Keratinocyte (primary cell): ENCODE results near the gene TLR10. TPM values are rescaled to one million over a fixed set of nuclear protein-coding genes. Genes with fewer than 3 reads are reported as not detected.

Experiments used
- DNase-seq: peaks from one replicate; pipeline ENCODE4 v3.0.0-alpha.2; 2011; ENCODE audit warnings: low read depth, missing footprints, low spot score
- FAIRE-seq: peaks from 2 replicates; lab custom pipeline; 2011; peaks lifted over from hg19 to GRCh38; lab: Jason Lieb, UNC
- H2AFZ ChIP-seq: 2 replicates; pipeline ENCODE4 v1.6.0; 2012; ENCODE audit warnings: low read length, control low read depth, inconsistent platforms; ENCODE audit not compliant: control insufficient read depth
- H3K27ac ChIP-seq: 2 replicates; pipeline ENCODE4 v1.5.1; 2011; ENCODE audit warnings: low read length; ENCODE audit not compliant: control insufficient read depth, insufficient read depth
- H3K27me3 ChIP-seq: 3 replicates; pipeline ENCODE4 v1.6.0; 2011; ENCODE audit warnings: low read length; ENCODE audit not compliant: control insufficient read depth, insufficient read depth; ENCODE audit errors: extremely low read depth
- H3K36me3 ChIP-seq, 2 experiments: 2 replicates in 1 of 2; 3 replicates in 1 of 2; pipeline ENCODE4 v1.5.1; 2011; ENCODE audit warnings: low read length in 2 of 2, mild to moderate bottlenecking in 1 of 2; ENCODE audit not compliant: control insufficient read depth in 2 of 2, insufficient read depth in 2 of 2; ENCODE audit errors: extremely low read depth in 1 of 2
- H3K4me1 ChIP-seq: 3 replicates; pipeline ENCODE4 v1.5.1; 2011; ENCODE audit warnings: low read length; ENCODE audit not compliant: control insufficient read depth, insufficient read depth; ENCODE audit errors: extremely low read depth
- H3K4me2 ChIP-seq: 3 replicates; pipeline ENCODE4 v1.6.0; 2011; ENCODE audit warnings: low read depth, low read length; ENCODE audit not compliant: control insufficient read depth, insufficient read depth; ENCODE audit errors: extremely low read depth
- H3K4me3 ChIP-seq, 3 experiments: fragments of 200-600 bp in 1 of 3; sonication (generic) in 1 of 3; 2 replicates in 2 of 3; 3 replicates in 1 of 3; pipeline ENCODE4 v1.5.1; 2011 to 2016; ENCODE audit warnings: low read length in 3 of 3, mild to moderate bottlenecking in 3 of 3, control low read depth in 2 of 3, inconsistent platforms in 1 of 3, low read depth in 1 of 3, mixed read lengths in 1 of 3, mixed run types in 1 of 3, moderate library complexity in 1 of 3; ENCODE audit not compliant: control insufficient read depth in 2 of 3, insufficient read depth in 2 of 3; ENCODE audit errors: extremely low read depth in 1 of 3
- H3K79me2 ChIP-seq: 2 replicates; pipeline ENCODE4 v1.6.0; 2012; ENCODE audit warnings: low read length; ENCODE audit not compliant: control insufficient read depth, insufficient read depth
- H3K9ac ChIP-seq: 3 replicates; pipeline ENCODE4 v1.6.0; 2011; ENCODE audit warnings: low read length; ENCODE audit not compliant: control insufficient read depth, insufficient read depth; ENCODE audit errors: extremely low read depth
- H3K9me1 ChIP-seq: 3 replicates; pipeline ENCODE4 v1.6.0; 2011; ENCODE audit warnings: low read length; ENCODE audit not compliant: control insufficient read depth, insufficient read depth; ENCODE audit errors: extremely low read depth
- H3K9me3 ChIP-seq: 2 replicates; pipeline ENCODE4 v1.5.1; 2012; ENCODE audit warnings: low read depth, low read length; ENCODE audit not compliant: control insufficient read depth
- H4K20me1 ChIP-seq: 3 replicates; pipeline ENCODE4 v1.6.0; 2011; ENCODE audit warnings: low read length; ENCODE audit not compliant: control insufficient read depth, insufficient read depth; ENCODE audit errors: extremely low read depth
- CTCF ChIP-seq, 3 experiments: IDR thresholded peaks in 1 of 3; conservative IDR thresholded peaks in 1 of 3; optimal IDR thresholded peaks in 1 of 3; 2 replicates in 2 of 3; 3 replicates in 1 of 3; pipeline versions ENCODE3 to v1.5.1; 2011; ENCODE audit warnings: low read length in 3 of 3, mild to moderate bottlenecking in 3 of 3, moderate library complexity in 2 of 3, control low read depth in 1 of 3, inconsistent platforms in 1 of 3; ENCODE audit not compliant: insufficient read depth in 2 of 3; ENCODE audit errors: extremely low read depth in 1 of 3
- EZH2 ChIP-seq: IDR thresholded peaks from one replicate; pipeline ENCODE4 v1.6.1; 2012; ENCODE audit warnings: inconsistent platforms, mild to moderate bottlenecking, low read length, moderate library complexity
- dilution Hi-C: fragments of 300-500 bp; cut with MboI; formaldehyde crosslinking; loops from one replicate; pipeline ENCODE4 v1.7.0; 2020; ENCODE audit warnings: low sequenced_read_pairs; ENCODE audit not compliant: extremely low pct_ligation_motif_present
- polyA plus RNA-seq, 5 experiments: library from polyadenylated mRNA; depleted of rRNA in 3 of 5; stranded (reverse) in 3 of 5; stranded (forward) in 1 of 5; unstranded in 1 of 5; fragments of >200 nt; gene quantifications; 1 replicate in 1 of 5; 2 replicates in 3 of 5; 3 replicates in 1 of 5; pipeline versions ENCODE4 v1.2.1 to v1.2.3, GENCODE V29; 2011 to 2012; ENCODE audit warnings: missing spikeins in 2 of 5, low read depth in 1 of 5, low replicate concordance in 1 of 5

The TLR10 gene
- polyA plus RNA-seq, 1 donor (not counting 4 experiments of a cell fraction or from before 2014, with no cell fraction given): 0.05 TPM

- no peaks in the 10 kb centered on the region for H3K36me3 ChIP-seq
- DNase-seq (no peak), FAIRE-seq (no peak)
- no peaks in the 10 kb centered on the region for H3K27me3 ChIP-seq
- peaks cover 9% of the 10 kb centered on the region for H3K4me1 ChIP-seq
- H4K20me1 ChIP-seq: no peaks in the 10 kb centered on the region
- H3K9ac ChIP-seq: no peak overlapping the region
- no peak overlapping the region for H2AFZ ChIP-seq
- no peaks in the 10 kb centered on the region for H3K79me2 ChIP-seq
- TF ChIP-seq EZH2 (no peak), CTCF (optimal IDR thresholded peaks at IDR 0.05 in 1 of 3, IDR thresholded peaks at IDR 0.05 in 1 of 3, conservative IDR thresholded peaks at IDR 0.05 in 1 of 3; ENCODE audit: extremely low read depth in 1 of 3, insufficient read depth in 2 of 3, low read length in 3 of 3) (peak; percentile 39 to 66 (median 40))
- peaks cover 3% of the 10 kb centered on the region for H3K9me1 ChIP-seq
- no peak overlapping the region for H3K4me3 ChIP-seq
- no peak overlapping the region for H3K27ac ChIP-seq
- no peak overlapping the region for H3K4me2 ChIP-seq
- dilution Hi-C loops: no loop called here
- no peaks in the 10 kb centered on the region for H3K9me3 ChIP-seq
These were observed 24.7 kb downstream of the TLR10 start for GRCh38 chr4:38757945-38758600.

- Histone ChIP-seq H3K27ac (peak overlapping the region; percentile 10), H3K27me3 (no peaks in the 10 kb centered on the region), H3K9me3 (no peaks in the 10 kb centered on the region), H3K4me1 (peaks cover 15% of the 10 kb centered on the region), H2AFZ (peak overlapping the region; percentile 93), H3K79me2 (no peaks in the 10 kb centered on the region), H3K4me3 (no peak overlapping the region), H4K20me1 (no peaks in the 10 kb centered on the region), H3K36me3 (no peaks in the 10 kb centered on the region), H3K9me1 (peaks cover 3% of the 10 kb centered on the region), H3K4me2 (peak overlapping the region; percentile 59), H3K9ac (no peak overlapping the region)
- DNase-seq (no peak), FAIRE-seq (peak; percentile 48)
- dilution Hi-C loops: no loop called here
- no peak for TF ChIP-seq EZH2
- TF ChIP-seq CTCF (optimal IDR thresholded peaks at IDR 0.05 in 1 of 3, IDR thresholded peaks at IDR 0.05 in 1 of 3, conservative IDR thresholded peaks at IDR 0.05 in 1 of 3; ENCODE audit: extremely low read depth in 1 of 3, insufficient read depth in 2 of 3, low read length in 3 of 3): no peak
These were observed 29.6 kb downstream of the TLR10 start for GRCh38 chr4:38752941-38753806.
